ENCODE measurements around the gene SLC5A5.

SLC5A5 gene

DNA sequence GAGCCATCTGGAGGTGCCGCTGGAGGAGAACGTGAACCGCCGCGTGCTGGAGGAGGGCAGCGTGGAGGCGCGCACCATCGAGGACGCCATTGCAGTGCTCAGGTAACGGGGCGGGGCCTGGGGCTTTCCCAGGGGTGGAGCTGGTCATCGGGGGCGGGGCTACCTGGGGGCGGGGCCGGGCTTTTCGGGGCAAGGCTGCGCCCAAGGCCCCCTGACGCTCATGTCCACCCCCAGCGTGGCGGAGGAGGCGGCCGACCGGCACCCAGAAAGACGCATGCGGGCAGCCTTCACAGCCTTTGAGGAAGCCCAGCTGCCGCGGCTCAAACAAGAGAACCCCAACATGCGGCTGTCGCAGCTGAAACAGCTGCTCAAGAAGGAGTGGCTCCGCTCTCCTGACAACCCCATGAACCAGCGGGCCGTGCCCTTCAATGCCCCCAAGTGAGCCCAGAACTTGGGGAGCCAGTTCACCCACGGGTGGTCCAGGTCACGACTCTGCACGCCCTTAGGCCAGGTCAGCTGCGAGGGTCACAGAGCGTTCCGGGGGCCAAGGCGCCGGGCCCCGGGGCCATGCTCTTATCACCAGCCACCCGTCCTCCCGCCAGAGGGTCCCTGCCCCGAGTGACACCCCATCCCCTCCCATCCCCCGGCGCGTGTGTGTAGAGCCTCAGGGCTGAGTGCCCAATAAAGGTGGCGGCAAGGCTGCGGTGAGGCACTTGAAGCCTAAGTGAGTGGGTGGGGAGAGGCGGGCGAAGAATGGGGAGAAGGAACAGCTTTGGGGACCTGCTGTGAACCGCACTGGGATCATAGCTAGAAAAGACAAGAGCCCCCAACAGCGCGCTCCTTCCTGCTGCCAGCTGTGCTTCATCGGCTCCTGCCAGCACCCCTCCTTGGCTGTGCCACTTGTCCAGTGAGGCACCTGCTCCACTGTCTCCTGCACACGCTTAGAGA is 71.8 kb downstream of the SLC5A5 start:
- no peak for DNase-seq (ENCODE audit: extremely low read depth, low read depth)

DNA sequence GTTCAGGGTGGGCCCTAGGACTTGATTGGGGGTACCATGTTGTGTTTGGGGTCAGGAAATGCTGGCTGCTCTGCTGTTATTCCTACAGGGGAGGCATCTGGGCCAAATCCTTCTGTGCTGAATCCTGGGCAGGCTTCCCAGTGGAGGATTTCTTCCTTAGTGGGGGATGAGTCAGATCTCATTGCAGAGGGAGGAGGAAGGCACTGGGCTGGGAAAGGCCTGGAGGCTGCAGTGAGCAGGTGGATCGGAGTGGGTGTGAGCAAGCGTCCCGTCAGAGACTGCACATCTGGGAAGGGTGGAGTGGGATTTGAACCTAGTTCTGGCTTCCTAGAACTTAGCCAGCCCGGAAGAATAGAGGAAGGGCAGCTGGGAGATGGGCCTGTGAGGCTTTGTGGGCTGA is 72.6 kb downstream of the SLC5A5 start:
- TF ChIP-seq, protein P1, sequence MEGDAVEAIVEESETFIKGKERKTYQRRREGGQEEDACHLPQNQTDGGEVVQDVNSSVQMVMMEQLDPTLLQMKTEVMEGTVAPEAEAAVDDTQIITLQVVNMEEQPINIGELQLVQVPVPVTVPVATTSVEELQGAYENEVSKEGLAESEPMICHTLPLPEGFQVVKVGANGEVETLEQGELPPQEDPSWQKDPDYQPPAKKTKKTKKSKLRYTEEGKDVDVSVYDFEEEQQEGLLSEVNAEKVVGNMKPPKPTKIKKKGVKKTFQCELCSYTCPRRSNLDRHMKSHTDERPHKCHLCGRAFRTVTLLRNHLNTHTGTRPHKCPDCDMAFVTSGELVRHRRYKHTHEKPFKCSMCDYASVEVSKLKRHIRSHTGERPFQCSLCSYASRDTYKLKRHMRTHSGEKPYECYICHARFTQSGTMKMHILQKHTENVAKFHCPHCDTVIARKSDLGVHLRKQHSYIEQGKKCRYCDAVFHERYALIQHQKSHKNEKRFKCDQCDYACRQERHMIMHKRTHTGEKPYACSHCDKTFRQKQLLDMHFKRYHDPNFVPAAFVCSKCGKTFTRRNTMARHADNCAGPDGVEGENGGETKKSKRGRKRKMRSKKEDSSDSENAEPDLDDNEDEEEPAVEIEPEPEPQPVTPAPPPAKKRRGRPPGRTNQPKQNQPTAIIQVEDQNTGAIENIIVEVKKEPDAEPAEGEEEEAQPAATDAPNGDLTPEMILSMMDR (IDR thresholded peaks at IDR 0.05; ENCODE audit: low read depth, low read length), result no peak
- peak; percentile 36 for DNase-seq (ENCODE audit: extremely low read depth, low read depth)

More for the DNA sequence above, 71.8 kb downstream of the SLC5A5 start:
- TF ChIP-seq, protein P1 (IDR thresholded peaks at IDR 0.05; ENCODE audit: low read depth, low read length), result no peak

Measured in AG09319 (cell line).